Osteocyte (in vitro differentiated cells): ENCODE results near the gene DYNLT1. TPM values are rescaled to one million over a fixed set of nuclear protein-coding genes. Genes with fewer than 3 reads are reported as not detected.

ENCODE experiments used
- DNase-seq: peaks from one replicate; pipeline ENCODE4 v3.0.0; 2021; ENCODE audit warnings: mixed read lengths; ENCODE audit not compliant: unreplicated experiment; ENCODE audit errors: extremely low spot score
- H3K27ac Mint-ChIP-seq: one replicate; pipeline ENCODE4 v1.8.0; 2021; ENCODE audit warnings: mild to moderate bottlenecking, mixed read lengths; ENCODE audit not compliant: unreplicated experiment
- H3K27me3 Mint-ChIP-seq: one replicate; pipeline ENCODE4 v1.8.0; 2021; ENCODE audit warnings: mixed read lengths; ENCODE audit not compliant: unreplicated experiment
- H3K36me3 Mint-ChIP-seq: one replicate; pipeline ENCODE4 v1.8.0; 2021; ENCODE audit warnings: mixed read lengths; ENCODE audit not compliant: unreplicated experiment
- H3K4me1 Mint-ChIP-seq: one replicate; pipeline ENCODE4 v1.8.0; 2021; ENCODE audit warnings: mixed read lengths; ENCODE audit not compliant: unreplicated experiment
- H3K4me3 Mint-ChIP-seq: one replicate; pipeline ENCODE4 v1.8.0; 2021; ENCODE audit warnings: mild to moderate bottlenecking, moderate library complexity, mixed read lengths; ENCODE audit not compliant: unreplicated experiment
- H3K9me3 Mint-ChIP-seq: one replicate; pipeline ENCODE4 v1.8.0; 2021; ENCODE audit warnings: mixed read lengths; ENCODE audit not compliant: unreplicated experiment
- total RNA-seq: library from RNA; stranded (reverse); gene quantifications from 2 replicates; pipeline ENCODE4 v1.2.1, GENCODE V29; 2021
- TF ChIP-seq, protein P1 (sequence below): fragments of 200-600 bp; sonication (generic); IDR thresholded peaks from 2 replicates; pipeline ENCODE4 v1.5.0; 2021; ENCODE audit warnings: antibody characterized with exemption, mild to moderate bottlenecking, moderate library complexity

The DYNLT1 gene
- total RNA-seq, 1 donor from 2014 or later: 116 TPM

- peaks cover 7% of the 10 kb centered on the region for H3K4me1 Mint-ChIP-seq
- H3K9me3 Mint-ChIP-seq: no peaks in the 10 kb centered on the region
- TF ChIP-seq, protein P1, sequence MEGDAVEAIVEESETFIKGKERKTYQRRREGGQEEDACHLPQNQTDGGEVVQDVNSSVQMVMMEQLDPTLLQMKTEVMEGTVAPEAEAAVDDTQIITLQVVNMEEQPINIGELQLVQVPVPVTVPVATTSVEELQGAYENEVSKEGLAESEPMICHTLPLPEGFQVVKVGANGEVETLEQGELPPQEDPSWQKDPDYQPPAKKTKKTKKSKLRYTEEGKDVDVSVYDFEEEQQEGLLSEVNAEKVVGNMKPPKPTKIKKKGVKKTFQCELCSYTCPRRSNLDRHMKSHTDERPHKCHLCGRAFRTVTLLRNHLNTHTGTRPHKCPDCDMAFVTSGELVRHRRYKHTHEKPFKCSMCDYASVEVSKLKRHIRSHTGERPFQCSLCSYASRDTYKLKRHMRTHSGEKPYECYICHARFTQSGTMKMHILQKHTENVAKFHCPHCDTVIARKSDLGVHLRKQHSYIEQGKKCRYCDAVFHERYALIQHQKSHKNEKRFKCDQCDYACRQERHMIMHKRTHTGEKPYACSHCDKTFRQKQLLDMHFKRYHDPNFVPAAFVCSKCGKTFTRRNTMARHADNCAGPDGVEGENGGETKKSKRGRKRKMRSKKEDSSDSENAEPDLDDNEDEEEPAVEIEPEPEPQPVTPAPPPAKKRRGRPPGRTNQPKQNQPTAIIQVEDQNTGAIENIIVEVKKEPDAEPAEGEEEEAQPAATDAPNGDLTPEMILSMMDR: no peak
- H3K27ac Mint-ChIP-seq: no peak overlapping the region
- H3K36me3 Mint-ChIP-seq: peaks cover 45% of the 10 kb centered on the region
- DNase-seq: peak; percentile 72
- no peaks in the 10 kb centered on the region for H3K27me3 Mint-ChIP-seq
- no peak overlapping the region for H3K4me3 Mint-ChIP-seq
Observed at GRCh38 chr6:158627940-158628211, 16.7 kb downstream of the DYNLT1 start.

DNA sequence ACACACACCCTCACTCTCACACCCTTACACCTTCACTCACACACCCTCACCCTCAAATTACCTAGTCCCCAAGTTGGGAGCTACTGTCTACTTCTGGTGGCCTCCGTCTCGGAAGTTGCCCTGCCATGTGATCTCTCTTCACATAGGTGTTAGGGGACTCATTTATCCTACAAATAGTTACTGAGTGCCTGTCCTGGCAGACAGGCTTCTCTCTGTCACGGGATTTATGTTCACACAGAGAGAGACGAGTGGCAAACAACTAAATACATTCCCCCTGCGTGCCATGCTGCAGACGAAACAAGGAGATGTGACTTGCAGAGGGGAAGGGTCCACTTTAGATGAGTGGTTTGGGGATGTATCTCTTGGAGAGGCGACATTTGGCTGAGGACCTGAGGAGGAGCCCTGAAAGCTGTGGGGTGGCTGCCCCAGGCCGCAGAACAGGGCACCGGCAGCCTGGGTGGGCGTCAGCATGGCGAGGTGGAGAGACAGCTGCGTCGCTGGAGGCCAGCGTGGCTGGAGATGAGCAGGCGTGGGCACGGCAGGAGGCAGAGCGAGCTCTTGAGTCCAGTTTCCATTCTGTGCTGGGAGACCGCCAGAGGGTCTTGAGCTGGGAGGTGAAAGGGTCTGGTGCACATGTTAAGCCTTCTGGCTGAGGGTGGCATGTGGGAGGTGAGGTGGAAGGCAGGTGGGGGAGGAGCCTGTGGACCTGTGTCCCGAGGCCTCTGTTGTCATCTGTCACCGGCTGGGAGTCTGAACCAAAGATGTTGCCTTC lies 17.2 kb downstream of the DYNLT1 start:
- Mint-ChIP-seq H3K4me3 (no peak overlapping the region), H3K27ac (peak overlapping the region; percentile 48), H3K9me3 (no peaks in the 10 kb centered on the region), H3K36me3 (peaks cover 45% of the 10 kb centered on the region), H3K4me1 (peaks cover 6% of the 10 kb centered on the region), H3K27me3 (no peaks in the 10 kb centered on the region)
- DNase-seq: peak; percentile 74
- TF ChIP-seq, protein P1: no peak

GRCh38 chr6:158626360-158627167 lies 18.0 kb downstream of the DYNLT1 start:
- TF ChIP-seq, protein P1: no peak
- Mint-ChIP-seq H3K36me3 (peaks cover 41% of the 10 kb centered on the region), H3K27me3 (no peaks in the 10 kb centered on the region), H3K9me3 (no peaks in the 10 kb centered on the region), H3K4me3 (no peak overlapping the region), H3K4me1 (peaks cover 3% of the 10 kb centered on the region), H3K27ac (peak overlapping the region; percentile 48)
- peak; percentile 34 for DNase-seq

GRCh38 chr6:158625881-158626305 lies 18.6 kb downstream of the DYNLT1 start:
- Mint-ChIP-seq H3K27me3 (no peaks in the 10 kb centered on the region), H3K27ac (no peak overlapping the region), H3K4me1 (no peaks in the 10 kb centered on the region), H3K36me3 (peaks cover 35% of the 10 kb centered on the region), H3K4me3 (no peak overlapping the region), H3K9me3 (no peaks in the 10 kb centered on the region)
- DNase-seq: peak; percentile 53
- TF ChIP-seq, protein P1: no peak
